Left forelimb (tissue), 1 donor: ENCODE measurements around the gene S100A10.

ENCODE experiments used
- DNase-seq: peaks from one replicate; pipeline ENCODE4 v3.0.0-alpha.2; 2018; ENCODE audit warnings: low spot score

Gene S100A10

DNA sequence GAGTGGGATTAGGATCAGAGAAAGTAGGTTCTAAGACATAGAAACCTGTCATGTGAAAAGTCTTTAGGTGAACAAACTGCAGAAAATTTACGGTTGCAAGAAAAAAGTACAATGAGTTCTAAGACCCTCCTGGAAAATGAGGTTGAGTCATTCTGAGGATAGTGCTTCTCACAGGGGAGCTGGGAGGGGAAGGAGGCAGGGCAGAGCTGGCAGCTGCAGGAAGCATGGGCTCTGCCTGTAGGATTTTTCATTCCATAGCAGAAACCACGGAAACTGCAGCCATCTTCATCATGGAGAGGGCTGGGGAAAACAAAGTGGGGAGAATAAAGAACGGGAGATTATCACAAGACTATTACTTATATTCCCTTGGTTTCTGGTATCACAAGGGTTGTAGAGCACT, 58.5 kb downstream of the S100A10 start:
- no peak for DNase-seq

DNA sequence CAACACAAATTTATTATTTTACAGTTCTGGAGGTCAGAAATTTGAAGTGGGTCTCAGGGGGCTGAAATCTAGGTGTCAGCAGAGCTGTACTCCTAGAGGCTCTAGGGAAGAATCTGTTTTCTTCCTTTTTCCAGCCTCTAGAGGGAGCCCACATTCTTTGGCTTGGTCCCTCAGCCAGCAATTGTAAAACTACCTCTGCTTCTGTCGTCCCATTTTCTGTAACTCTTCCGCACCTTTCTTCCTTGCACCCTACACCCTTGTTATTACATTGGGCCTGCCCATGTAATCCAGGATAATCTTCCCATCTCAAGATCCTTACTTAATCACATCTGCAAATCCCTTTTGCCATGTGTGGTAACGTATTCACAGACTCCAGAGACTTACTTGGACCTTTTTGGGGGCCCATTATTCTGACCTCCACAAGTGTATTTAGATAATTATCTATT, 59.6 kb downstream of the S100A10 start:
- no peak for DNase-seq
